ENCODE data around the gene MEIS2. TPM values are rescaled to one million over a fixed set of nuclear protein-coding genes. Genes with fewer than 3 reads are reported as not detected.

The MEIS2 gene
- total and polyA plus RNA-seq, 9 donors: 27.7 to 73.7 (median 47.7) TPM

- TF ChIP-seq, protein P1, sequence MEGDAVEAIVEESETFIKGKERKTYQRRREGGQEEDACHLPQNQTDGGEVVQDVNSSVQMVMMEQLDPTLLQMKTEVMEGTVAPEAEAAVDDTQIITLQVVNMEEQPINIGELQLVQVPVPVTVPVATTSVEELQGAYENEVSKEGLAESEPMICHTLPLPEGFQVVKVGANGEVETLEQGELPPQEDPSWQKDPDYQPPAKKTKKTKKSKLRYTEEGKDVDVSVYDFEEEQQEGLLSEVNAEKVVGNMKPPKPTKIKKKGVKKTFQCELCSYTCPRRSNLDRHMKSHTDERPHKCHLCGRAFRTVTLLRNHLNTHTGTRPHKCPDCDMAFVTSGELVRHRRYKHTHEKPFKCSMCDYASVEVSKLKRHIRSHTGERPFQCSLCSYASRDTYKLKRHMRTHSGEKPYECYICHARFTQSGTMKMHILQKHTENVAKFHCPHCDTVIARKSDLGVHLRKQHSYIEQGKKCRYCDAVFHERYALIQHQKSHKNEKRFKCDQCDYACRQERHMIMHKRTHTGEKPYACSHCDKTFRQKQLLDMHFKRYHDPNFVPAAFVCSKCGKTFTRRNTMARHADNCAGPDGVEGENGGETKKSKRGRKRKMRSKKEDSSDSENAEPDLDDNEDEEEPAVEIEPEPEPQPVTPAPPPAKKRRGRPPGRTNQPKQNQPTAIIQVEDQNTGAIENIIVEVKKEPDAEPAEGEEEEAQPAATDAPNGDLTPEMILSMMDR (IDR thresholded peaks at IDR 0.05): no peak
- TF ChIP-seq POLR2A (IDR thresholded peaks at IDR 0.05) (no peak), EP300 (IDR thresholded peaks at IDR 0.05) (no peak)
- 95 to 100% (median 99%) methylated on average over 1 of the region's 1 CpG for WGBS, 3 donors
- H3K9me3 ChIP-seq: no peaks in the 10 kb centered on the region
- H3K4me1 ChIP-seq (ENCODE audit: insufficient read depth): no peaks in the 10 kb centered on the region
- no peak overlapping the region for H3K4me3 ChIP-seq
- no peak for DNase-seq
- no peak overlapping the region for H3K27ac ChIP-seq
- H3K27me3 ChIP-seq: no peaks in the 10 kb centered on the region
- H3K36me3 ChIP-seq: no peaks in the 10 kb centered on the region
- intact Hi-C loops (cut with DNase I): no loop called here
Observed at GRCh38 chr15:36954486-36954885, 145.9 kb downstream of the MEIS2 start.

GRCh38 chr15:36953346-36953745, 147.0 kb downstream of the MEIS2 start:
- Histone ChIP-seq H3K9me3 (no peaks in the 10 kb centered on the region), H3K36me3 (no peaks in the 10 kb centered on the region), H3K27ac (no peak overlapping the region), H3K27me3 (no peaks in the 10 kb centered on the region), H3K4me1 (ENCODE audit: insufficient read depth) (no peaks in the 10 kb centered on the region), H3K4me3 (no peak overlapping the region)
- WGBS, 3 donors: 80 to 99% (median 86%) methylated on average over 3 of the region's 3 CpGs
- no peak for DNase-seq
- TF ChIP-seq EP300 (IDR thresholded peaks at IDR 0.05): no peak
- no peak for TF ChIP-seq POLR2A (IDR thresholded peaks at IDR 0.05)
- TF ChIP-seq, protein P1 (IDR thresholded peaks at IDR 0.05): no peak
- intact Hi-C loops (cut with DNase I): no loop called here

DNA sequence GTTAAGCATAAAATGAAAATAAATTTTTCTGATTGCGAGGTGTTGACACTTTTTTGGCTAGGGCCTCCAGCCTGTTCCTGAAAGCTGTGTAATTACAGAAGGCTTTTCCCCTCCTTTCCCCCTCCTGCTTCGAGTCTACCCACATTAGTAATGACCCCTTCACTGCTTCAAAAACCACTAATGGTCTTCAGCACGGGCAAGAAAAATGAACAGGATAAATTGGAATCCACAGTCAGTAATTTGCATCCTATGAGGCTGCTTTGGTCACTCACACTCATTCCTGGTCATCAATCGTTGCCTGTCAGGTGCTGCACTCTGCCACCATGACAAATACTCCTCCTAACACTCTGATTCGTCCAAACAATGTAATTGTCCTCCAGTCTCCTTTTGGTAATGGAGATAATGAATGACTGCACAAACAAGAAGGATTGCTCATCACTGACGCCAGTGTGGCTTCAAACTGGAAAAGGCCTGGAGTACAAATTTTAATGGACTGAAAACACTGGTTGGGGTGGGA, 148.6 kb downstream of the MEIS2 start:
- intact Hi-C loops (cut with DNase I): no loop called here
- Histone ChIP-seq H3K9me3 (no peaks in the 10 kb centered on the region), H3K4me3 (no peak overlapping the region), H3K27me3 (no peaks in the 10 kb centered on the region), H3K36me3 (no peaks in the 10 kb centered on the region), H3K4me1 (ENCODE audit: insufficient read depth) (no peaks in the 10 kb centered on the region), H3K27ac (no peak overlapping the region)
- TF ChIP-seq POLR2A (IDR thresholded peaks at IDR 0.05) (no peak), EP300 (IDR thresholded peaks at IDR 0.05) (no peak)
- TF ChIP-seq, protein P1 (IDR thresholded peaks at IDR 0.05): no peak
- 59 to 71% (median 63%) methylated on average over 6 of the region's 6 CpGs for WGBS, 3 donors
- no peak for DNase-seq

- intact Hi-C loops (cut with DNase I): no loop called here
- H3K9me3 ChIP-seq: no peaks in the 10 kb centered on the region
- TF ChIP-seq POLR2A (IDR thresholded peaks at IDR 0.05) (no peak), EP300 (IDR thresholded peaks at IDR 0.05) (no peak)
- TF ChIP-seq, protein P1 (IDR thresholded peaks at IDR 0.05): no peak
Observed at GRCh38 chr15:36950371-36950770, 150.0 kb downstream of the MEIS2 start.

More at GRCh38 chr15:36950371-36950770, 150.0 kb downstream of the MEIS2 start:
- Histone ChIP-seq H3K4me3 (no peak overlapping the region), H3K4me1 (ENCODE audit: insufficient read depth) (no peaks in the 10 kb centered on the region), H3K27me3 (no peaks in the 10 kb centered on the region), H3K27ac (no peak overlapping the region), H3K36me3 (no peaks in the 10 kb centered on the region)
- DNase-seq: no peak
- WGBS, 3 donors: 94 to 96% (median 95%) methylated on average over 4 of the region's 4 CpGs
